HG03039 (cell line): ENCODE measurements around the gene PIEZO1.

Experiments used
- ATAC-seq: cut with Tn5 transposase; IDR thresholded peaks from one replicate; pipeline ENCODE4 v1.9.1; 2021; ENCODE audit warnings: mild to moderate bottlenecking, moderate library complexity; ENCODE audit not compliant: unreplicated experiment

Gene PIEZO1

DNA sequence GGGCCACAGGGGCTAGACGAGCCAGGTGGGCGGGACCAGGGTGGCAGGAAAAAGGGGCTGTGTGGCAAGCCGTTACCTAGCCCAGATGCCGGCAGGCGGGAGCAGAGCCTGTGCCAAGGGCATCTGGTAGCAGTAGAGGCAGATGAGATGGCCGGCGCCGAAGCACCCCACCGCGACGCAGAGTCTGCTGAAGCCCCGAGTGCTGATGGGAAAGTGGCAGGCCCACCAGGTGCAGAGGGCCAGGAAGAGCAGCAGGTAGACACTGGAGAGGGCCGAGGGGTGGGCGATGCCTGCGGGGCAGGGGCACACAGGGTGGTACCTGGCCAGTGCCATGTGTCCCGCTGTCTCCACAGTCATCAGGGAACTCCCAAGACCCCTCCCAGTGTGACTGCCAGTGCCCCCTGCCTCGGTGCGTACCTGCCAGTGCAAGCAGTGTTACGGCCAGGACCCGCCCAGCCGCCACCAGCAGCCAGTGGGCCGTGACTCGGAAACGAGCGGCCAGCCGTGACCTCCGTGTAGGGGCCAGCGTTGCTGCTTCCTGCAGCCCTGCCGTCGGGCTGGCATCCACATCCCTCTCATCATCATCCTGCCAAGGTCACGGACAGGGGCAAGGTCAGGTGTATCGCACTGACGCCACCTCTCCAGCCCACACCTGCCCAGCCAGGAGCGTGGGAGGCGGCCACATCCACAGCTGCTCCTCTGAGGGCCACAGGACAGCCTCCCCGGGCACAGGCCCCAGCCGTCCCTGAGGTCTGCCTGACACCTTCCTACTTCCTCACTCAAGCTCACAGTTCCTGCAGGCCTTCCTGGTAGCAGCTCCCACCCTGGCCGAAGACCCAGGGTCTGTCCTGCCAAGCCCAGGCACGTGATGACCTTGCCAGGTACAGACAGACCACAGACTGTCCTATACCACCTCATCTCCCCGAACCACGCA lies 46.6 kb downstream of the PIEZO1 start:
- ATAC-seq, result no peak

DNA sequence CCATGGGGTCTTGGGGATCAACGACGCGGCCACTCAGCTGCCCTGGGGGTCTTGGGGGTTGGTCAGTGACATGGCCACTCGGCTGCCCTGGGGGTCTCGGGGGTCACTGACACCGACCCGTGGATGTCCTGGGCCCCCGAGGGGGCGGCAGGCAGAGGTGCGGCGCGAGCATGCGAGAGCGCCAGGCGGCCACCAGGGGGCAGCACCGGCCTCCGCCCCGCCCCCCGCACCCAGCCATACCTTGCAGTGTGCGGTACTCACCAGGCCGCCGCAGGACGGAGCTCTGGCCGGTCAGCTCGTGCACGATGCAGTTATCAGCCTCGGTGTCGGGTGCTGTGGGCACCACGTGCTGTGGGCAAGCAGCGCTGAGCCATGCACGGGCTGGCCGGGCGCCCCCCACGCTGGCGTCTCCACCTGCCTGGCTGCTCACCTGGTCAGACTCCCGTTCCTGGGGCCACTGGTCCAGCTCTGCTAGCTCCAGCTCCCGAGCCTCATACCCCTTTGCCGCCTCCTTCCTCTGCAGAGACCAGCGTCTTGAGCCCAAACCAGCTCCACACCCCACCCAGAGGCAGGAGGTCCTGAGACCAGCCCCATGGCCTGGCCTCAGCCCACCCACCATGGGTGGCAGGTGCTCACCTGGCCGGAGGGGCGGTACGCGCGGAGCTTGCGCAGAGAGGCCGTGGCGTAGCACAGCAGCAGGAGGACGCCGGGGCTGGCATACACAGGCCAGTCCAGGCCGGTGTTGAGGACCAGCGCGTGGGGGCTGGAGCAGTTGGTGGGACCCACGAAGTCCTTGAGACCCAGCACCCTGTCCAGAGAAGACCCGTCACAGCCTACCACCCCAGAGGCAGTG lies 47.5 kb downstream of the PIEZO1 start:
- ATAC-seq, result no peak

- ATAC-seq, result no peak
Observed at GRCh38 chr16:88736496-88736895, 48.5 kb downstream of the PIEZO1 start.

DNA sequence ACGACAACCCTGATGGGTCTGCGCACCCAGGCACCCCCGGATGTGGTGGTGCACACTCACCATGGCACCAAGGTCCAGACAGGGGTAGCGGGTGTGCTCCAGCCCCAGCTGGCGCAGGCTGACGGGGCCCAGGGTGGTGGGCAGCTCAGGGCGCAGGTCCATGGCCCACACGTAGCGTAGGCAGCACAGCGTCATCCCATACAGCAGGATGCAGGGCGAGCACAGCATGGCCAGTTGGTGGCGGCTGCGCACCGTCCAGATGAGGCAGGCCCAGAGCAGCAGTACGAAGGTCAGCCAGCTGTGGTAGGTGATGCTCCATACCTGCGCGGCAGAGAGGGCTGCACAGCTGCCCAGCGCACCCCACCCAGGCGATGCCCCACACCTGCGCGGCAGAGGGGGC lies 48.9 kb downstream of the PIEZO1 start:
- ATAC-seq, result no peak

- ATAC-seq, result no peak
Observed at GRCh38 chr16:88735616-88736015, 49.4 kb downstream of the PIEZO1 start.

GRCh38 chr16:88735121-88735520 lies 49.9 kb downstream of the PIEZO1 start:
- no peak for ATAC-seq

DNA sequence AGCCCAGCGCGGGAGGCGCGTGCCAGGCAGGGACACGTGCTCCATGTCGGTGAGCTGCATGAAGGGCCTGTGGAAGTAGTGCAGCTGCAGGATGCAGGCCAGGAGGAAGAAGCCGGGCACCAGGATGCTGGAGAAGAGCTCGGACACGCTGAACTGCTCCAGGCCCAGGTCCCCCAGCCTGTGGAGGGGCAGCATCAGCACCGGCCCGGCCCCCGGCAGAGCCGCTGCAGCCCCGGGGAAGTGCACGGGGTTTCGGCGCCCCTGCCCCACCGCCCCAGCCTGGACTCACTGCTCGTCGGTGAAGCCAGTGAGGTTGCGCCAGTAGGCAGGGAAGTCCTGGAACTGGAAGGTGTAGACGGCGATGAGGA lies 50.7 kb downstream of the PIEZO1 start:
- no peak for ATAC-seq

- ATAC-seq, result no peak
Observed at GRCh38 chr16:88733630-88734360, 51.2 kb downstream of the PIEZO1 start.

- ATAC-seq, result no peak
Observed at GRCh38 chr16:88732961-88733294, 52.1 kb downstream of the PIEZO1 start.

DNA sequence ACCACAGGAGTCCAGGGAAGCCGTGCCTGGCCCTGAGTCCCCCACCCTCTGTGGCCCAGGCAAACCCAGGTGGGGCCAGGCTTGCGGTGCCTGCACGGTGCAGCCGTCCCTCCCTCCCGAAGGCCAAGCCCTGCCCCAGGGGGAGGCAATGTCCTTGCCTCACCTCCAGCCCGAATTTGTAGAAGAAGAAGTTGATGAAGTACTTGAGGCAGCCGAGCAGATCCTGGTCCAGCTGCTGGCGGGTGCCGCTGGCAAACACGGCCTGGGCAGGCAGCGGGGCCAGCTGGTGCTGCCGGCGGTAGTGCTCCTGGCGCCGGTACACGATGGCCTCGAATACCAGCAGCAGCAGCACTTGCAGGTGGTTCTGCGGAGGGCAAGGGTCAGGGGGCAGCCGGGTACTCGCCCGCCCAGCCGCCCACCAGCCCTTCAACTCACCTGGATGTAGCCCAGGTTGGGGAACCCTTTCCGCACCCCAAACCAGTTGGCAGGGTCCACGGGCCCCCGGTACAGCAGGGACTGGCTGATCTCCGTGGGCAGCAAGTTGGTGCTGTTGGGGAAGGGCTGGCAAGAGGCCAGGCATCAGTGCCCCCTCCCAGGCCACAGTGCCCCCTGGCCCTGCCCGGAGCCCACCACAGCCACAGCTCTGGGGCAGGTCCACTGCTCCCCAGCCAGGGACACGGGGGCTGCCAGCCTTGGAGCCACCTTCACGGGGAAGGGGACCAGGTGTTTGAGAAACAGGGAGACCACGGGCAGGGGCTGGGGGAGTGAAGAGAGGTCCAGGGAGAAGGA lies 52.7 kb downstream of the PIEZO1 start:
- no peak for ATAC-seq

- no peak for ATAC-seq
Observed at GRCh38 chr16:88731699-88732098, 53.3 kb downstream of the PIEZO1 start.

DNA sequence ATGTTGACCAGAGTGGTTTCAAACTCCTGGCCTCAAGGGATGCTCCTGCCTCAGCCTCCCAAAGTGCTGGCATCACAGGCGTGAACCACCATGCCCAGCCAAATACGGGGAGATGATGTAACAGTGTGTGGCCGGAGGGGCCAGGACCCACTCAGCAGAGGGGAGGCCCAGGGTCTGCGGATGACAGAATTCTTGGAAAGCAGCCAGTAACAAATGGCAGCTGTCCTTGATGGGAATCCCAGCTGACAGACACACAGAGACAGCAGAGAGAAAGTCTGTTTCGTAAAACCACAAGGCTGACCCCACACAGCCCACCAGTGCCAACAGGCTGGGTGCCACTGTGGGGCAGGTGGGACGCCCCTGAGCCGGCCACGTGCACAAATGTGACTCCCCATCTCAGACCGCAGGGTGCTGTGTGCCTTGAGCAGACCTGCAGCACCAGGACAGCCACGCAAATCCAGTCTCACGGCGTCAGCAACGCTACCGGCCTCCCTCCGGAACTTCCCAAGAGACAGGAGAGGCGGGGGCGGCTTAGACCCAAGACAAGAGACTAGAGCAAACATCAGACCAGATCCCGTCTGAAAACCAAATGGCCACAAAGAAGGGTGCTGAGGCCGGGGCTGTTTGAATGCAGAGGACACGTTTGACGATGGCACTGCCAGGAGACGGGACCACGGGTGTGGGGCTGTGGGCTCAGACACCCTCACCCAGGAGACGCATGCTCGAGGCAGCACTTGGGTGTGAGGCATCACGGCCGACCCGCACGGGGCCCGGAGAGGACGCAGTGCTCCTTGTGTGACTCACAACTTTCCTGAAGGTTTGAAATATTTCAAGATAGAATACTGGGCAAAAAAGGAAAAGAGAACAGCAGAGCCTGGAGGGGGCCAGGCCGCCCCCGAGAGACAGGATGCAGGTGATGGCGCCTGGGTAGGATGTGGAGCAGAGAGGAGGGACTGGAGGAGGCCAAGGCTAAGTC lies 54.1 kb downstream of the PIEZO1 start:
- ATAC-seq, result no peak

- ATAC-seq, result no peak
Observed at GRCh38 chr16:88727871-88728270, 57.1 kb downstream of the PIEZO1 start.

- no peak for ATAC-seq
Observed at GRCh38 chr16:88726981-88727380, 58.0 kb downstream of the PIEZO1 start.

GRCh38 chr16:88726408-88726749 lies 58.6 kb downstream of the PIEZO1 start:
- ATAC-seq, result no peak

DNA sequence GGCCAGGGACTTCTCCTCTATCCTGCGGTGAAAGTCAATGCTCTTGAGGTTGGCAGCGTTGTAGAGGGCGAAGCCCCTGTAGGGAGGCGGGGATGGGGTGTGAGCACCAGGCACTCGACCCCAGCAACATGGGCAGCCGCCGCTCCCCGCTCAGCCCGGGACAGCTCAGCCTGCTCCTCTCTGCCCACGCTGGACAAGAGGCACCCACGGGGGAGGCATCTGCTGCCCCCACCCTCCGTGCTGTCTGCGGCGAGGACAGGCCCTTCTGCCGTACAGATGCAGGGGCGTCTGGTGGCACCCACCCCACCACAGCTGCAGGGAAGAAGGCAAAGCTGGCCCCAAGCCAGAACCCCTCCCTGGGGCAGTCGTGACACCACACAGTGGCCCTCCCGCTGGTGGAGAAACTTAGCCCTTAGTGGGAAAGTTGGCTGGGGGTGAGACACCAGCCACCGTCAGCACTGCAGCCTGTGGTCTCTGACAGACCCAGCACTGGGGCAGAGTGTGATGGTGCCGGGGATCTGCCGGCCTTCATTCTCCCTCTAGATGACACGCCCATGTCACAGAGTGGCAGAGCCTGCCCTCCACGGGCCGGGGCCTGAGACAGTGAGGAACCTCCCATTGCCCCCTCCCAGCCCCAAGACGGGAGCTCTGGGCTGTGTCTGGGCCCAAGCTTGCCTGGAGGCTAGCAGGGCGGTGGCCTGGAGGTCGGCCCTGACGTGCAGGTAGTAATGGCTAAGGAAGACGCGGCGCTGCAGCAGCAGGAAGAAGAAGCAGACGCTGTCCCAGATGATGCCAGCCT lies 59.2 kb downstream of the PIEZO1 start:
- no peak for ATAC-seq

DNA sequence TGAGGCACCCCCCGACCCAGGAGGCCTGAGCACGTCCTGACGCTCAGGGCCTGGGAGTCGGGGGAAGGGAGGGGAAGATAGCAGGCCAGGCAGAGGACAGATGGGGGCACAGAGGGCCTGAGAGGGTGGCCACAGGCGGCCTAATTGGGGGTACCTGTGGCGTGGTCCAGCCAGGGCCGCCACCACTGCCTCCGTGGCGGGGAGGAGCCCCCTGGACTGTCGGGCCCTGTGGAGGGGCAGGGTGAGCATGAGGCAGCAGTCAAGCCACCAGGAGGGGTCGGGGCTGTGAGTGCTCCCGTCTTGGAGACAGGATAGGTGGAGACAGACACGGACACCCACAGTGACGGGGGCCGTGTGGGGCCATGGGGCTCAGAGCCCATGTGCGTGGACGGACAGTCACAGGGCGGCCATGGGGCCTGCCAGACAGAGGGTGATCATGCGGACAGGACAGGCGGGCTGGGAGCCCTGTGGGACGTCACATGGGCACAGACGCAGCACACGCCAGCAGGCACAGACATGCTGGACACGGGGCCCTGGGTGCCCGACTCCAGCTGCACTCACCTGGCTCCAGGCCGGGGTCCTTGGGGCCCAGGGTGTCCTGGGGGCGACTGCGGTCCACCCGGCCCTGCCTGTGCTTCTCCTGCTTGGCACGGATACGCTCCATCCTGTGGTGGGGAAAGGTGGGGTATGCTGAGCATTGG lies 60.0 kb downstream of the PIEZO1 start:
- ATAC-seq, result no peak

DNA sequence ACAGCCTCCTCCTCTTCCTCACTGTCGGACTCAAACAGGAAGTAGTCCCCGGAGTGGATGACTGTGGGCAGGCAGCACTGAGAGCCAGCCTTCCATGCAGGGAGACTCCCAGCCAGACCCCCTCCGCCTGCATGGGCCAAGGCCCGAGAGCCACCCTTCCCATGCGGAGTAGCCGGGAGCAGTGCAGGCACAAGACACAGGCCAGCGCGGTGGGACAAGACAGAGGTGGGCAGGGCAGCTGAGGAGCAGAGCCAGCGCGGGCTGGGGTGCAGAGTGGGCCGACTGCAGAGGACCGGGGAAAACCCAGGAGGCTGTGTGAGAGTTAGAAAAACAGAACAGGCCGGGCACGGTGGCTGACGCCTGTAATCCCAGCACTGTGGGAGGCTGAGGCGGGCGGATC lies 61.1 kb downstream of the PIEZO1 start:
- no peak for ATAC-seq
